A549 (cell line): ENCODE data around the gene CXXC5. TPM values are rescaled to one million over a fixed set of nuclear protein-coding genes. Genes with fewer than 3 reads are reported as not detected.

ENCODE experiments used
- ATAC-seq, 2 experiments: fragments of 200-7000 bp in 1 of 2; fragments of >200 bp in 1 of 2; cut with Nextera tagmentation in 1 of 2; cut with Tn5 transposase in 1 of 2; 3 replicates each; pipeline versions ENCODE4 v1.8.0 to v1.9.1; 2018 to 2020; ENCODE audit warnings: mild to moderate bottlenecking in 1 of 2, moderate library complexity in 1 of 2
- CTCF ChIA-PET: fragments of 300-600 bp; sonication (Branson Sonifier 250); formaldehyde crosslinking; extraction: SDS; loops from one replicate; lab custom pipeline; 2021; ENCODE audit warnings: antibody characterized with exemption, inconsistent platforms; lab: Yijun Ruan, JAX
- POLR2A ChIA-PET: fragments of 350-600 bp; formaldehyde crosslinking; extraction: SDS; loops from one replicate; lab custom pipeline; 2021; ENCODE audit warnings: antibody characterized with exemption, inconsistent platforms; lab: Yijun Ruan, JAX
- DNase-seq, 2 experiments: peaks; one replicate each; pipeline versions ENCODE4 v3.0.0 to v3.0.0-alpha.2; 2011 to 2016; ENCODE audit warnings: low read depth in 1 of 2, low spot score in 1 of 2
- FAIRE-seq: peaks from 2 replicates; lab custom pipeline; 2011; peaks lifted over from hg19 to GRCh38; lab: Jason Lieb, UNC
- H3K27ac ChIP-seq, 2 experiments: fragments of >200 bp; sonication (Bioruptor Twin); formaldehyde crosslinking; 3 replicates each; pipeline ENCODE4 v1.5.1; 2016 to 2017
- H3K4me1 ChIP-seq: fragments of >200 bp; sonication (Bioruptor Twin); formaldehyde crosslinking; 3 replicates; pipeline ENCODE4 v1.6.1; 2016
- H3K4me2 ChIP-seq: fragments of >200 bp; sonication (Bioruptor Twin); formaldehyde crosslinking; 3 replicates; pipeline ENCODE4 v1.6.1; 2016
- H3K4me3 ChIP-seq: fragments of >200 bp; sonication (Bioruptor Twin); formaldehyde crosslinking; 3 replicates; pipeline ENCODE4 v1.5.1; 2016
- H3K9me3 ChIP-seq: fragments of >200 bp; sonication (Bioruptor Twin); formaldehyde crosslinking; 3 replicates; pipeline ENCODE4 v1.6.1; 2016
- BHLHE40 ChIP-seq: IDR thresholded peaks from 2 replicates; pipeline ENCODE4 v1.6.1; 2012; ENCODE audit warnings: low read depth, low read length, inconsistent platforms
- CHD2 ChIP-seq: fragments of 150-350 bp; IDR thresholded peaks from 2 replicates; pipeline ENCODE4 v1.6.1; 2014; ENCODE audit warnings: low read length; ENCODE audit not compliant: partially characterized antibody
- EHF ChIP-seq: fragments of 250-450 bp; sonication (Bioruptor Pico); IDR thresholded peaks from 2 replicates; pipeline ENCODE4 v1.5.0; 2020; ENCODE audit warnings: mild to moderate bottlenecking
- EHMT2 ChIP-seq: fragments of 200-600 bp; sonication (generic); IDR thresholded peaks from 2 replicates; pipeline ENCODE4 v1.6.1; 2016; ENCODE audit warnings: antibody characterized with exemption, low read depth, mild to moderate bottlenecking, moderate library complexity
- ESRRA ChIP-seq: fragments of 150-350 bp; IDR thresholded peaks from 2 replicates; pipeline ENCODE4 v1.6.1; 2014; ENCODE audit warnings: mild to moderate bottlenecking, low read length, borderline replicate concordance
- FOSL2 ChIP-seq, 2 experiments: fragments of 450-650 bp in 1 of 2; fragments of >200 bp in 1 of 2; sonication (Bioruptor Twin) in 1 of 2; formaldehyde crosslinking; IDR thresholded peaks; 2 replicates each; pipeline versions ENCODE4 v1.5.0 to v1.6.1; 2016 to 2020; ENCODE audit warnings: mild to moderate bottlenecking in 1 of 2, moderate library complexity in 1 of 2
- HDAC2 ChIP-seq: fragments of 200-600 bp; sonication (generic); IDR thresholded peaks from 2 replicates; pipeline ENCODE4 v1.6.1; 2016
- HEYL ChIP-seq: fragments of 250-450 bp; sonication (Bioruptor Pico); IDR thresholded peaks from 2 replicates; pipeline ENCODE4 v1.8.0; 2021; ENCODE audit warnings: mild to moderate bottlenecking, moderate library complexity
- HOXB13 ChIP-seq: fragments of 250-450 bp; sonication (Bioruptor Pico); IDR thresholded peaks from 2 replicates; pipeline ENCODE4 v1.5.0; 2020; ENCODE audit warnings: low read depth, mild to moderate bottlenecking, moderate library complexity
- MYC ChIP-seq: IDR thresholded peaks from 2 replicates; pipeline ENCODE4 v1.6.1; 2012; ENCODE audit warnings: mild to moderate bottlenecking, inconsistent platforms, low read length, improper control_type of control experiment, borderline replicate concordance
- NFE2L2 ChIP-seq: fragments of 150-350 bp; conservative IDR thresholded peaks from 2 replicates; pipeline ENCODE4 v1.6.1; 2014; ENCODE audit warnings: low read length
- POLR2A ChIP-seq: IDR thresholded peaks from 2 replicates; pipeline ENCODE4 v1.6.1; 2012; ENCODE audit warnings: mild to moderate bottlenecking, low read length
- RAD21 ChIP-seq, 2 experiments: fragments of >200 bp in 1 of 2; sonication (Bioruptor Twin) in 1 of 2; formaldehyde crosslinking in 1 of 2; IDR thresholded peaks in 1 of 2; conservative IDR thresholded peaks in 1 of 2; 2 replicates in 1 of 2; 3 replicates in 1 of 2; pipeline ENCODE4 v1.6.1; 2012 to 2018; ENCODE audit warnings: inconsistent platforms in 1 of 2
- RARB ChIP-seq: fragments of 250-450 bp; sonication (Bioruptor Pico); IDR thresholded peaks from 2 replicates; pipeline ENCODE4 v1.8.0; 2021; ENCODE audit warnings: mild to moderate bottlenecking, moderate library complexity
- RCOR1 ChIP-seq: fragments of 150-350 bp; IDR thresholded peaks from 2 replicates; pipeline ENCODE4 v1.6.1; 2014; ENCODE audit warnings: antibody characterized with exemption, low read length, low read depth
- SMC3 ChIP-seq: fragments of >200 bp; sonication (Bioruptor Twin); formaldehyde crosslinking; IDR thresholded peaks from 3 replicates; pipeline ENCODE4 v1.6.1; 2018; ENCODE audit warnings: inconsistent platforms
- TFCP2L1 ChIP-seq: fragments of 250-450 bp; sonication (Bioruptor Pico); IDR thresholded peaks from 2 replicates; pipeline ENCODE4 v1.5.0; 2021; ENCODE audit warnings: mild to moderate bottlenecking
- ZSCAN20 ChIP-seq: fragments of 250-450 bp; sonication (Bioruptor Pico); IDR thresholded peaks from 2 replicates; pipeline ENCODE4 v1.8.0; 2022; ENCODE audit warnings: mild to moderate bottlenecking, moderate library complexity
- WGBS: methylation state at CpG from one replicate; pipeline ENCODE4 v1.1.6; 2017; ENCODE audit errors: missing lambda C conversion rate; 5-methylcytosine and 5-hydroxymethylcytosine counted together
- polyA plus RNA-seq, 4 experiments: library from polyadenylated mRNA; depleted of rRNA in 3 of 4; stranded (reverse); fragments of >200 nt; fragmentation: RNase III in 1 of 4; extraction: RNeasy Plus Mini Kit Qiagen cat#74134 plus additional on column Dnase treatment in 1 of 4; gene quantifications; 2 replicates in 3 of 4; 3 replicates in 1 of 4; pipeline ENCODE4 v1.2.3, GENCODE V29; 2011 to 2017
- TF ChIP-seq, protein P1 (sequence below): fragments of >200 bp; sonication (Bioruptor Twin); formaldehyde crosslinking; IDR thresholded peaks from 3 replicates; pipeline ENCODE4 v1.5.1; 2016
- TF ChIP-seq, protein P2 (sequence below): fragments of 150-350 bp; IDR thresholded peaks from 2 replicates; pipeline ENCODE4 v1.6.1; 2014; ENCODE audit warnings: low read depth, mild to moderate bottlenecking, low read length

Gene CXXC5
- polyA plus RNA-seq, 2 of the 4 experiments (the other 2 are of a cell fraction): 18.1 to 32.5 TPM

DNA sequence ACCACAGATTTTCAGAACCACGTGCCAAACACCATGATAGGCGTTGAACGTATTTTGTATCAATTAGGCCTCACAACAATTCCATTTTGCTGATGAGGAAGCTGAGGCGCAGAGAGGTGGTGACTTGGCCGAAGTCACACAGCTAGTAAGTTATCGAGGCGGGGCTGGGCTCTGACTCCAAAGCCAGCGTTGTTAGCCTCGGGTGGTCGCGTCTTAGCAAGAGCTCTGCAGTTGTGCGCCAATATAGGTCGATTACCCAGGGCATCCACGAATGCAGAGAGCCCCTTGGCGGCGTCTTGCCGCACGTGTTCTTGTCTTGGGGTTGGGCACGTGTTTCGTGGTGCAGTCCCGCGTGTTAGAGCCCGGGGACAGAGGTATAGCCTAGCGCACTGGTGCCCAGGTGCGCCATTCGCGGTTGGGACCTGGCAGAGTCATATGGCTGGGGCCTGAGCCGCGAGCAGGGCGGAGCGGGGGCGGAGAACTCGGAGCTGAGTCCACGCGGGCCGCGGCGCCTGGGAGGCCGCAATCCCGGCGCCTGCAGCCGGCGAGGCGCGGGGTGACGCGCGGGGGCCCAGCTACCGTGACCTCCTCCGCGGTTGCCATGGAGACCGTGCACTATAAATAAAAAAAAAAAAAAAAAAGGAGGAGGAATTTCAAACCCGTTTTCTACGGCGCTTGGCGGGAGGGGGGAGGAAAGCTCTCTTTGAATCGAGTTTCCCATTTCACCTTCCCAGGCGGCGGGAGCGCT lies 62.3 kb downstream of the CXXC5 start:
- Histone ChIP-seq H3K9me3 (no peaks in the 10 kb centered on the region), H3K4me1 (peaks cover 19% of the 10 kb centered on the region; the same call in 2 of the 3 replicates), H3K27ac (peak overlapping the region; percentile 65 to 87), H3K4me2 (peak overlapping the region; percentile 100), H3K4me3 (peak overlapping the region; percentile 88)
- FAIRE-seq (no peak), DNase-seq (peak in 1 of 2 experiments; percentile 47), ATAC-seq (peak in 1 of 2 experiments; percentile 18; a peak in 3 of 6 replicates)
- ChIA-PET POLR2A (interaction anchor here (0.7 kb wide), 1 partner anchor 192 kb away, joined by 6 read pairs; no protein-coding TSS in a partner anchor), CTCF (interaction anchor here (0.6 to 6.6 kb wide), 21 partner anchors 10 to 305 kb away, joined by 3 to 46 read pairs (median 4); no protein-coding TSS in a partner anchor)
- whole genome bisulfite sequencing: 61% methylated on average over 45 of the region's 60 CpGs
- no peak for TF ChIP-seq MYC
- no peak for TF ChIP-seq HEYL (CRISPR knock-in tag)
- no peak for TF ChIP-seq RARB (CRISPR knock-in tag)
- TF ChIP-seq CHD2: no peak
- no peak for TF ChIP-seq FOSL2 (IDR thresholded peaks at IDR 0.05)
- no peak for TF ChIP-seq FOSL2 (CRISPR knock-in tag; IDR thresholded peaks at IDR 0.05)
- no peak for TF ChIP-seq NFE2L2
- TF ChIP-seq EHF: no peak
- TF ChIP-seq, protein P1, sequence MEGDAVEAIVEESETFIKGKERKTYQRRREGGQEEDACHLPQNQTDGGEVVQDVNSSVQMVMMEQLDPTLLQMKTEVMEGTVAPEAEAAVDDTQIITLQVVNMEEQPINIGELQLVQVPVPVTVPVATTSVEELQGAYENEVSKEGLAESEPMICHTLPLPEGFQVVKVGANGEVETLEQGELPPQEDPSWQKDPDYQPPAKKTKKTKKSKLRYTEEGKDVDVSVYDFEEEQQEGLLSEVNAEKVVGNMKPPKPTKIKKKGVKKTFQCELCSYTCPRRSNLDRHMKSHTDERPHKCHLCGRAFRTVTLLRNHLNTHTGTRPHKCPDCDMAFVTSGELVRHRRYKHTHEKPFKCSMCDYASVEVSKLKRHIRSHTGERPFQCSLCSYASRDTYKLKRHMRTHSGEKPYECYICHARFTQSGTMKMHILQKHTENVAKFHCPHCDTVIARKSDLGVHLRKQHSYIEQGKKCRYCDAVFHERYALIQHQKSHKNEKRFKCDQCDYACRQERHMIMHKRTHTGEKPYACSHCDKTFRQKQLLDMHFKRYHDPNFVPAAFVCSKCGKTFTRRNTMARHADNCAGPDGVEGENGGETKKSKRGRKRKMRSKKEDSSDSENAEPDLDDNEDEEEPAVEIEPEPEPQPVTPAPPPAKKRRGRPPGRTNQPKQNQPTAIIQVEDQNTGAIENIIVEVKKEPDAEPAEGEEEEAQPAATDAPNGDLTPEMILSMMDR: no peak
- TF ChIP-seq, protein P2, sequence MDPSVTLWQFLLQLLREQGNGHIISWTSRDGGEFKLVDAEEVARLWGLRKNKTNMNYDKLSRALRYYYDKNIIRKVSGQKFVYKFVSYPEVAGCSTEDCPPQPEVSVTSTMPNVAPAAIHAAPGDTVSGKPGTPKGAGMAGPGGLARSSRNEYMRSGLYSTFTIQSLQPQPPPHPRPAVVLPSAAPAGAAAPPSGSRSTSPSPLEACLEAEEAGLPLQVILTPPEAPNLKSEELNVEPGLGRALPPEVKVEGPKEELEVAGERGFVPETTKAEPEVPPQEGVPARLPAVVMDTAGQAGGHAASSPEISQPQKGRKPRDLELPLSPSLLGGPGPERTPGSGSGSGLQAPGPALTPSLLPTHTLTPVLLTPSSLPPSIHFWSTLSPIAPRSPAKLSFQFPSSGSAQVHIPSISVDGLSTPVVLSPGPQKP: no peak
- no peak for TF ChIP-seq RCOR1
- no peak for TF ChIP-seq ESRRA
- TF ChIP-seq BHLHE40: no peak
- no peak for TF ChIP-seq TFCP2L1 (CRISPR knock-in tag)
- no peak for TF ChIP-seq HOXB13
- TF ChIP-seq ZSCAN20 (CRISPR knock-in tag): no peak
- no peak for TF ChIP-seq POLR2A
- no peak for TF ChIP-seq HDAC2
- no peak for TF ChIP-seq EHMT2
- TF ChIP-seq, all 56 proteins: peak for 0

DNA sequence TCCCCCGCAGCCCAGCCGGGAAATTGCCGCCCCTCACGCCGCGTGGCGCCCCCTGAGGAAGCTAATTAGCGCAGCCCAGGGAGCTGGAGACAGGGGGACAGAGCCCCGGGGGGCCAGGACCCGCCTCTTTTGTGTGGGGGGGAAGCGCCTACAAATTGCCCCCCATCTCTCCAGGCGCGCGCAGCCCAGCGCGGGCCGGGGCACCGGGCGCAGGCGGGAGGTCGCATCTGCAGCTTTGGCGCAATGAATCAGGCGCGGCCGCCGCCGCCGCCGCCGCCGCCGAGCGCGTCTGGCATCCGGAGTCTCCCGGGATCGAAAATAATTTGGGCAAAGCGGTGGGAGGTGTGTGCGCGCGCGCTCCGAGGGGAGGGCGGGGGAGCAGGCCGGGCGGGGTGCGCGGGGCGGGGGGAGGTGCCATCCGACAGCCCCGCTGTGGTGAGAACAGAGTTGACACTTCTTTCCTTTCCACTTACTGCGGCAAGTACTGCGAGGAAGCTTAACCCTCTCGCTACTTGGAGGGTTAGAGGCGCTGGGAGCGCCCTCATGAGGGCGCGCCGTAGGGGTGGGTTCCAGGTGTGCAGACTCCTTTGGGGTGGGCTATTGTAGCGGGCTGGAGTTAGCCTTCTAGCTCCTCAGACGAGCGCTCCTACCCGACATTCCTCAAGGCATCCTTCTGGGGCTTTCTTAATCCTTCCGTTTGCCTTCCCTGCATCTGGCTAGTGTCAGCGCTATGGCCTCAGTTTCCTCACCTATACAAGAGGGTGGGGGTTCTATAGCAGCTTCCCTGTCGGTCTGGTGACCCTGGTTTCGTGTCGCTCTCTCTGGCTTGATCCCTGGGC lies 63.1 kb downstream of the CXXC5 start:
- ChIA-PET POLR2A (interaction anchor here (0.7 kb wide), 1 partner anchor 191 kb away, joined by 6 read pairs; no protein-coding TSS in a partner anchor), CTCF (interaction anchor here (0.6 to 6.6 kb wide), 21 partner anchors 11 to 305 kb away, joined by 3 to 46 read pairs (median 4); no protein-coding TSS in a partner anchor)
- ATAC-seq (peak; percentile 37 to 65; a peak in 5 of 6 replicates), FAIRE-seq (no peak), DNase-seq (peak; percentile 31 to 46)
- Histone ChIP-seq H3K4me3 (peak overlapping the region; percentile 88), H3K4me2 (peak overlapping the region; percentile 100), H3K27ac (peak overlapping the region; percentile 65 to 87), H3K4me1 (peaks cover 19% of the 10 kb centered on the region; the same call in 2 of the 3 replicates), H3K9me3 (no peaks in the 10 kb centered on the region)
- WGBS: 13% methylated on average over 31 of the region's 68 CpGs
- TF ChIP-seq RAD21 (conservative IDR thresholded peaks at IDR 0.05 in 1 of 2, IDR thresholded peaks at IDR 0.05 in 1 of 2): peak; percentile 24 to 39; a peak in 2 of 5 replicates
- TF ChIP-seq SMC3: peak; percentile 27; the same call in 1 of the 3 replicates
- no peak for TF ChIP-seq HEYL (CRISPR knock-in tag)
